Activated CD4-positive, alpha-beta T cell treated with anti-CD3 and anti-CD28 coated beads, Interleukin-10, Interleukin-2, amounts not matched to agents 100 ng/mL and 50 ng/mL, durations not matched to agents 16 hours and 8 hours (primary cell): ENCODE results near the gene EGFR.

ENCODE experiments used
- DNase-seq: peaks from one replicate; pipeline ENCODE4 v3.0.0-alpha.2; 2020

EGFR gene

GRCh38 chr7:55234408-55234807 is 215.6 kb downstream of the EGFR start:
- no peak for DNase-seq

GRCh38 chr7:55235115-55235514 is 216.3 kb downstream of the EGFR start:
- DNase-seq = no peak

GRCh38 chr7:55235801-55236200 is 217.0 kb downstream of the EGFR start:
- no peak for DNase-seq

- no peak for DNase-seq
Measured at GRCh38 chr7:55236476-55236875, 217.7 kb downstream of the EGFR start.

GRCh38 chr7:55237156-55237893 is 218.5 kb downstream of the EGFR start:
- DNase-seq = no peak

- no peak for DNase-seq
Measured at GRCh38 chr7:55239406-55239805, 220.6 kb downstream of the EGFR start.

GRCh38 chr7:55240418-55241142 is 221.8 kb downstream of the EGFR start:
- DNase-seq = no peak

GRCh38 chr7:55241958-55242357 is 223.1 kb downstream of the EGFR start:
- DNase-seq = no peak

- DNase-seq = no peak
Measured at GRCh38 chr7:55242613-55243012, 223.8 kb downstream of the EGFR start.

- DNase-seq = no peak
Measured at GRCh38 chr7:55244006-55244745, 225.4 kb downstream of the EGFR start.

- no peak for DNase-seq
Measured at GRCh38 chr7:55245271-55245723, 226.5 kb downstream of the EGFR start.

GRCh38 chr7:55246171-55246570 is 227.4 kb downstream of the EGFR start:
- DNase-seq = no peak

- no peak for DNase-seq
Measured at GRCh38 chr7:55247428-55247827, 228.6 kb downstream of the EGFR start.

- no peak for DNase-seq
Measured at GRCh38 chr7:55248526-55248925, 229.7 kb downstream of the EGFR start.

- DNase-seq = no peak
Measured at GRCh38 chr7:55249332-55249731, 230.5 kb downstream of the EGFR start.

GRCh38 chr7:55250313-55250712 is 231.5 kb downstream of the EGFR start:
- DNase-seq = no peak

GRCh38 chr7:55251313-55251712 is 232.5 kb downstream of the EGFR start:
- DNase-seq = no peak

GRCh38 chr7:55251911-55252310 is 233.1 kb downstream of the EGFR start:
- DNase-seq = no peak

GRCh38 chr7:55252386-55252785 is 233.6 kb downstream of the EGFR start:
- no peak for DNase-seq

- DNase-seq = no peak
Measured at GRCh38 chr7:55253188-55253587, 234.4 kb downstream of the EGFR start.

- DNase-seq = no peak
Measured at GRCh38 chr7:55254242-55254595, 235.4 kb downstream of the EGFR start.

- DNase-seq = peak; percentile 73
Measured at GRCh38 chr7:55254596-55255495, 236.0 kb downstream of the EGFR start.
